Spleen (tissue), 11 donors: Measurements from ENCODE around the gene DRC1. TPM values are rescaled to one million over a fixed set of nuclear protein-coding genes. Genes with fewer than 3 reads are reported as not detected.

Source experiments
- DNase-seq: peaks from one replicate; pipeline ENCODE4 v3.0.0-alpha.2; 2020
- H3K27ac ChIP-seq, 8 donors: fragments of 200-600 bp; sonication (generic) in 7 of 8; 1 replicate in 4 of 8; 2 replicates in 4 of 8; pipeline versions ENCODE4 v1.5.0 to v1.8.0; 2016 to 2021; ENCODE audit warnings: inconsistent platforms in 4 of 8, mild to moderate bottlenecking in 4 of 8, moderate library complexity in 1 of 8
- H3K27me3 ChIP-seq, 7 donors: fragments of 200-600 bp; sonication (generic) in 6 of 7; replicated peaks in 1 of 7; 1 replicate in 4 of 7; 2 replicates in 3 of 7; pipeline versions ENCODE4 v1.5.0 to v1.8.0; 2016 to 2021; ENCODE audit warnings: inconsistent platforms in 3 of 7, mild to moderate bottlenecking in 1 of 7
- H3K36me3 ChIP-seq, 6 donors: fragments of 200-600 bp; sonication (generic) in 5 of 6; 1 replicate in 4 of 6; 2 replicates in 2 of 6; pipeline versions ENCODE4 v1.5.0 to v1.8.0; 2016 to 2021; ENCODE audit warnings: inconsistent platforms in 2 of 6
- H3K4me1 ChIP-seq, 6 donors: fragments of 200-600 bp; sonication (generic) in 5 of 6; 1 replicate in 3 of 6; 2 replicates in 3 of 6; pipeline versions ENCODE4 v1.5.0 to v1.8.0; 2016 to 2021; ENCODE audit warnings: inconsistent platforms in 3 of 6
- H3K4me3 ChIP-seq, 8 donors: fragments of 200-600 bp; sonication (generic) in 7 of 8; 1 replicate in 4 of 8; 2 replicates in 4 of 8; pipeline versions ENCODE4 v1.5.0 to v1.8.0; 2016 to 2021; ENCODE audit warnings: inconsistent platforms in 4 of 8, mild to moderate bottlenecking in 4 of 8, moderate library complexity in 2 of 8
- H3K9me3 ChIP-seq, 8 donors: fragments of 200-600 bp; sonication (generic) in 7 of 8; 1 replicate in 4 of 8; 2 replicates in 4 of 8; pipeline versions ENCODE4 v1.5.0 to v1.8.0; 2016 to 2021; ENCODE audit warnings: inconsistent platforms in 4 of 8
- POLR2A ChIP-seq, 3 donors: fragments of 450-650 bp; IDR thresholded peaks; one replicate each; pipeline ENCODE4 v1.5.1; 2017; ENCODE audit warnings: antibody characterized with exemption in 3 of 3, mild to moderate bottlenecking in 1 of 3
- POLR2AphosphoS5 ChIP-seq, 3 donors: sonication (generic); formaldehyde crosslinking; IDR thresholded peaks; one replicate each; pipeline ENCODE4 v1.5.1; 2017; ENCODE audit warnings: antibody characterized with exemption in 3 of 3
- WGBS, 5 donors: extraction: QIAGEN DNeasy Blood & Tissue Kit in 3 of 5; methylation state at CpG; one replicate each; pipeline versions ENCODE4 v1.1.5 to v1.1.7; 2013 to 2018; 5-methylcytosine and 5-hydroxymethylcytosine counted together
- intact Hi-C: fragments of 100-400 bp; cut with DNase I; formaldehyde crosslinking; loops from one replicate; pipeline ENCODE4 v1.15.0; 2023; ENCODE audit warnings: low total_unique reads
- polyA plus RNA-seq, 3 donors: library from polyadenylated mRNA; stranded (reverse); fragments of 200-250 nt; gene quantifications; one replicate each; pipeline ENCODE4 v1.2.1, GENCODE V29; 2013
- total RNA-seq, 7 donors: library from RNA; depleted of rRNA in 3 of 7; stranded (reverse); fragments of >200 nt in 3 of 7; fragmentation: NEBNext Ultra II Directional in 4 of 7; extraction: Animal tissue kit (Norgen Biotek cat#: 25700) in 4 of 7; gene quantifications; one replicate each; pipeline versions ENCODE4 v1.1.0 to v1.2.1, GENCODE V29; 2016 to 2021
- TF ChIP-seq, protein P1 (sequence below), 11 experiments: fragments of 200-600 bp in 7 of 11; fragments of 450-650 bp in 4 of 11; sonication (generic) in 4 of 11; IDR thresholded peaks in 8 of 11; conservative IDR thresholded peaks in 3 of 11; 1 replicate in 7 of 11; 2 replicates in 4 of 11; pipeline versions ENCODE4 v1.4.0 to v1.8.0; 2016 to 2021; ENCODE audit warnings: antibody characterized with exemption in 11 of 11, inconsistent platforms in 4 of 11, mild to moderate bottlenecking in 1 of 11
- donor health status: healthy with polysubstance abuse.
- donor health status: DM: no; HTN: no; CAD: no; lungs with moderate emphysema.
- donor health status: DM: no; HTN: no; CAD: no.
- donor health status: Bipolar disorder and iron deficiency.
- donor health status: healthy.
- donor health status: DM: no; HTN: no; CAD: no.
- donor health status: DM: yes; HTN: yes; CAD: no.

DRC1 gene
- total and polyA plus RNA-seq, 10 donors, result 0.04 to 0.25 (median 0.23) TPM; not detected in 7

DNA sequence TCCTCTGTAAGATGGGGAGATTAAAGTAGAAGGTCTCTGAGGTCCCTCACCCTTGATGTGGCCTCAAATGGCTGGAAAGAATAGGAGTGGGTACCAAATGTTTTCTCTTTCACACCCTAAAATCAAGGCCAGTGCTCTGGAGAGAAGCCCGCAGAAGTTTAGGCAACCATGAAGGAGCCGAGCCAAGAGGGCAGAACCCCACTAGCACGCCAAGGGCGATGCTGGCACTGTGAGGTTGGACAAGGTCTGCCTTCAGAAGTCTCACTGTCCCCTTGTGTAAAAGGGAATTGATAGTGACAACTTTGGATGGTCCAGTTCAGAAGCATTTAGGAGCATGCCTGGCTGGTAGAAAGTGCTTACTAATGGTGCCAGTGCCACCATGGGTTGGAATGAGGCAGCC lies 92.5 kb downstream of the DRC1 start:
- intact Hi-C loops, result no loop called here
- Histone ChIP-seq H3K4me1 (peaks cover 0 to 15% (median 0%) of the 10 kb centered on the region in 6 donors), H3K36me3 (no peaks in the 10 kb centered on the region), H3K4me3 (no peak overlapping the region), H3K27me3 (peaks cover 0 to 52% (median 8%) of the 10 kb centered on the region in 7 donors), H3K9me3 (no peaks in the 10 kb centered on the region), H3K27ac (no peak overlapping the region)
- peak; percentile 12 for DNase-seq
- 96 to 100% (median 98%) methylated on average over 4 of the region's 4 CpGs for WGBS, 5 donors
- TF ChIP-seq, protein P1, sequence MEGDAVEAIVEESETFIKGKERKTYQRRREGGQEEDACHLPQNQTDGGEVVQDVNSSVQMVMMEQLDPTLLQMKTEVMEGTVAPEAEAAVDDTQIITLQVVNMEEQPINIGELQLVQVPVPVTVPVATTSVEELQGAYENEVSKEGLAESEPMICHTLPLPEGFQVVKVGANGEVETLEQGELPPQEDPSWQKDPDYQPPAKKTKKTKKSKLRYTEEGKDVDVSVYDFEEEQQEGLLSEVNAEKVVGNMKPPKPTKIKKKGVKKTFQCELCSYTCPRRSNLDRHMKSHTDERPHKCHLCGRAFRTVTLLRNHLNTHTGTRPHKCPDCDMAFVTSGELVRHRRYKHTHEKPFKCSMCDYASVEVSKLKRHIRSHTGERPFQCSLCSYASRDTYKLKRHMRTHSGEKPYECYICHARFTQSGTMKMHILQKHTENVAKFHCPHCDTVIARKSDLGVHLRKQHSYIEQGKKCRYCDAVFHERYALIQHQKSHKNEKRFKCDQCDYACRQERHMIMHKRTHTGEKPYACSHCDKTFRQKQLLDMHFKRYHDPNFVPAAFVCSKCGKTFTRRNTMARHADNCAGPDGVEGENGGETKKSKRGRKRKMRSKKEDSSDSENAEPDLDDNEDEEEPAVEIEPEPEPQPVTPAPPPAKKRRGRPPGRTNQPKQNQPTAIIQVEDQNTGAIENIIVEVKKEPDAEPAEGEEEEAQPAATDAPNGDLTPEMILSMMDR (IDR thresholded peaks at IDR 0.05 in 8 of 11, conservative IDR thresholded peaks at IDR 0.05 in 3 of 11), result no peak
- TF ChIP-seq POLR2A (IDR thresholded peaks at IDR 0.05) (no peak), POLR2AphosphoS5 (IDR thresholded peaks at IDR 0.05) (no peak)

- DNase-seq, result peak; percentile 60
- intact Hi-C loops, result no loop called here
Measured at GRCh38 chr2:26494891-26495290, 93.2 kb downstream of the DRC1 start.

DNA sequence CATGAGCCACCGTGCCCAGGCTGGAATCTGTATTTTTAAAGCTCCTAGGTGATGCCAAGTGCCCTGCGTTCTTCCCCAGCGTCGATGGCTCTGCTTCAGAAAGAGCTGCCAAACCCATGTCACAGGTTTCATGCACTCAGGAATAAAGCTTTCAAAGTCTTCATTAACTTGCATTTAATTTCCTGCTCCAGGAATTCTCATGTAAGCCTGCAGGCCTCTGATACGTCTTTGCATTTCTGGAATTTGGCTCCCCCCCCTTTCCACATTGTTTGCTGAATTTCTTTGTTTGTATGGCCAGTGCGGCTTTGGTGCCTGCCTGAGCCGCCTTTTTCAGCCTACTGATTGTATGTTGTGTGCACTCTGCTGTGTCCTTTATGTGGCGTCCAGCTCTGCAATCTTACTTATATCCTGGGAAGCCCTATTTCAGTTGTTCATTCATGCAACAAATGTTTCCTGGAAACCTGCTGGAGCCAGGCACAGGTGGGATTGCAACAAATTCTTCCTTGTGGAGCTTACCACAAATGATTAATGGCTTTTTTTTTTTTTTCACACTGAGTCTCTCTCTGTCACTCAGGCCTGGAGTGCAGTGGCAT lies 94.1 kb downstream of the DRC1 start:
- 92 to 95% (median 94%) methylated on average over 8 of the region's 8 CpGs for WGBS, 5 donors
- no peaks in the 10 kb centered on the region for H3K36me3 ChIP-seq
- H3K4me1 ChIP-seq, result peaks cover 0 to 15% (median 0%) of the 10 kb centered on the region in 6 donors
- no peak for TF ChIP-seq POLR2A (IDR thresholded peaks at IDR 0.05)
- TF ChIP-seq, protein P1 (IDR thresholded peaks at IDR 0.05 in 8 of 11, conservative IDR thresholded peaks at IDR 0.05 in 3 of 11), result no peak
- no peak for TF ChIP-seq POLR2AphosphoS5 (IDR thresholded peaks at IDR 0.05)
- peaks cover 0 to 62% (median 9%) of the 10 kb centered on the region in 7 donors for H3K27me3 ChIP-seq
- H3K27ac ChIP-seq, result no peak overlapping the region
- DNase-seq, result peak; percentile 32
- H3K9me3 ChIP-seq, result no peaks in the 10 kb centered on the region
- H3K4me3 ChIP-seq, result no peak overlapping the region
- intact Hi-C loops, result no loop called here

More at GRCh38 chr2:26494891-26495290, 93.2 kb downstream of the DRC1 start:
- H3K4me3 ChIP-seq, result no peak overlapping the region
- no peaks in the 10 kb centered on the region for H3K36me3 ChIP-seq
- peaks cover 0 to 59% (median 9%) of the 10 kb centered on the region in 7 donors for H3K27me3 ChIP-seq
- H3K9me3 ChIP-seq, result no peaks in the 10 kb centered on the region
- peaks cover 0 to 15% (median 0%) of the 10 kb centered on the region in 6 donors for H3K4me1 ChIP-seq
- no peak overlapping the region for H3K27ac ChIP-seq
- TF ChIP-seq, protein P1 (IDR thresholded peaks at IDR 0.05 in 8 of 11, conservative IDR thresholded peaks at IDR 0.05 in 3 of 11), result no peak
- no peak for TF ChIP-seq POLR2A (IDR thresholded peaks at IDR 0.05)
- no peak for TF ChIP-seq POLR2AphosphoS5 (IDR thresholded peaks at IDR 0.05)
- 88 to 97% (median 90%) methylated on average over 8 of the region's 8 CpGs for WGBS, 5 donors

GRCh38 chr2:26500406-26500805 lies 98.7 kb downstream of the DRC1 start:
- no peaks in the 10 kb centered on the region for H3K36me3 ChIP-seq

More at GRCh38 chr2:26500406-26500805, 98.7 kb downstream of the DRC1 start:
- intact Hi-C loops, result no loop called here
- Histone ChIP-seq H3K4me3 (no peak overlapping the region), H3K27me3 (peaks cover 0 to 68% (median 20%) of the 10 kb centered on the region in 7 donors), H3K4me1 (peaks cover 4 to 29% (median 12%) of the 10 kb centered on the region in 6 donors), H3K9me3 (no peaks in the 10 kb centered on the region), H3K27ac (no peak overlapping the region)
- WGBS, 5 donors, result 71 to 87% (median 78%) methylated on average over 4 of the region's 4 CpGs
- DNase-seq, result no peak
- TF ChIP-seq, protein P1 (IDR thresholded peaks at IDR 0.05 in 8 of 11, conservative IDR thresholded peaks at IDR 0.05 in 3 of 11), result no peak
- TF ChIP-seq POLR2A (IDR thresholded peaks at IDR 0.05) (no peak), POLR2AphosphoS5 (IDR thresholded peaks at IDR 0.05) (no peak)
